Transverse colon (tissue), 3 donors: ENCODE data around the gene MAPK13.

Experiments used
- POLR2A ChIP-seq: fragments of 450-650 bp; IDR thresholded peaks from one replicate; pipeline ENCODE4 v1.6.1; 2016; ENCODE audit warnings: antibody characterized with exemption, mild to moderate bottlenecking, moderate library complexity
- TF ChIP-seq, protein P1 (sequence below), 5 experiments: fragments of 200-600 bp in 3 of 5; fragments of 450-650 bp in 2 of 5; sonication (generic) in 3 of 5; IDR thresholded peaks; 1 replicate in 2 of 5; 2 replicates in 3 of 5; pipeline ENCODE4 v1.5.1; 2016 to 2017; ENCODE audit warnings: antibody characterized with exemption in 5 of 5, inconsistent platforms in 3 of 5, mild to moderate bottlenecking in 2 of 5, moderate library complexity in 1 of 5

DNA sequence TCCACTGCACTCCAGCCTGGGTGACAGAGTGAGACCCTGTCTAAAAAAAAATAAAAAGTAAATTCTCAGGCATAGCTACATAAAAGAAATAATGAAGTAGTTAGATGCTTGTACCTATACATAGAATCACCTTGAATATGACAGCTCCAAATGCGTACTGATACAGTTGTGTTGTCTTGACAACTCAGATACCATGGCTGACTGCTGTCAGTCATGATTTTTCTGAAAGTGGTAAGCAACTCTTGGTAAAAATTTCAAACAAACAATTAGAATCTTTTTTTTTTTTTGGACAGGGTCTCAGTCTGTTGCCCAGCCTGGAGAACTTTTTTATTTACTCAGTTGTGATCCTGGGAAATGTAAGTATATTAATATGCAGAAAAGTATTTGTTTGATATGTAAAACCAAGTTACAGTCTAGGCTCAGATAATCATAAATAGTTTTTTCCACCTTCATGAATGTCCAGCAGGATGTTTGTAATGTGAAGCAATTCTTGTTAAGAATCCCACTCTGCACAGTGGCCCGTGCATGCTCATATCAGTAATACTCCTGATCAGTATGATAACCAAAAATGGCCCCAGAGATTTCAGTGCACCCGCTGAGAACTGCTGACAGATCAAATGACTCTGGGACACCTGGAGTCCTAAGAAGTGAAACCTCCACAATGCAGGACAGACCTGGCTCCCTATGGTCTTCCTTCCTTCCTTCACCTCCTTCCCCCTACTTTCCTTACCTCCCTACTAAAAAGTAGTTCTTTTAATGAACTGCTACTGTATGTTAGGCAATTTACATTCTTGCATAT is 14.0 kb upstream of the MAPK13 start:
- TF ChIP-seq, protein P1, sequence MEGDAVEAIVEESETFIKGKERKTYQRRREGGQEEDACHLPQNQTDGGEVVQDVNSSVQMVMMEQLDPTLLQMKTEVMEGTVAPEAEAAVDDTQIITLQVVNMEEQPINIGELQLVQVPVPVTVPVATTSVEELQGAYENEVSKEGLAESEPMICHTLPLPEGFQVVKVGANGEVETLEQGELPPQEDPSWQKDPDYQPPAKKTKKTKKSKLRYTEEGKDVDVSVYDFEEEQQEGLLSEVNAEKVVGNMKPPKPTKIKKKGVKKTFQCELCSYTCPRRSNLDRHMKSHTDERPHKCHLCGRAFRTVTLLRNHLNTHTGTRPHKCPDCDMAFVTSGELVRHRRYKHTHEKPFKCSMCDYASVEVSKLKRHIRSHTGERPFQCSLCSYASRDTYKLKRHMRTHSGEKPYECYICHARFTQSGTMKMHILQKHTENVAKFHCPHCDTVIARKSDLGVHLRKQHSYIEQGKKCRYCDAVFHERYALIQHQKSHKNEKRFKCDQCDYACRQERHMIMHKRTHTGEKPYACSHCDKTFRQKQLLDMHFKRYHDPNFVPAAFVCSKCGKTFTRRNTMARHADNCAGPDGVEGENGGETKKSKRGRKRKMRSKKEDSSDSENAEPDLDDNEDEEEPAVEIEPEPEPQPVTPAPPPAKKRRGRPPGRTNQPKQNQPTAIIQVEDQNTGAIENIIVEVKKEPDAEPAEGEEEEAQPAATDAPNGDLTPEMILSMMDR (IDR thresholded peaks at IDR 0.05) = no peak
- TF ChIP-seq POLR2A = no peak
